ENCODE results near the gene SLIT1.

Gene SLIT1

GRCh38 chr10:96996275-96996965 lies 189.3 kb downstream of the SLIT1 start:
- no peak for DNase-seq

GRCh38 chr10:96995851-96996250 lies 189.9 kb downstream of the SLIT1 start:
- no peak for DNase-seq

GRCh38 chr10:96992721-96993120 lies 193.0 kb downstream of the SLIT1 start:
- DNase-seq: no peak

- DNase-seq: no peak
These were observed 194.4 kb downstream of the SLIT1 start for GRCh38 chr10:96991313-96991841.

GRCh38 chr10:96988426-96988825 lies 197.3 kb downstream of the SLIT1 start:
- no peak for DNase-seq

GRCh38 chr10:96987842-96988175 lies 197.9 kb downstream of the SLIT1 start:
- no peak for DNase-seq

GRCh38 chr10:96987141-96987841 lies 198.5 kb downstream of the SLIT1 start:
- no peak for DNase-seq

- DNase-seq: no peak
These were observed 199.4 kb downstream of the SLIT1 start for GRCh38 chr10:96986200-96986856.

- peak in 1 of 2 donors; percentile 17 for DNase-seq
These were observed 201.1 kb downstream of the SLIT1 start for GRCh38 chr10:96984541-96985131.

GRCh38 chr10:96982149-96982930 lies 203.4 kb downstream of the SLIT1 start:
- no peak for DNase-seq

- no peak for DNase-seq
These were observed 207.1 kb downstream of the SLIT1 start for GRCh38 chr10:96978621-96979154.

- no peak for DNase-seq
These were observed 210.6 kb downstream of the SLIT1 start for GRCh38 chr10:96975136-96975535.

GRCh38 chr10:96973809-96974747 lies 211.7 kb downstream of the SLIT1 start:
- DNase-seq: peak in 1 of 2 donors; percentile 3

- DNase-seq: no peak
These were observed 213.5 kb downstream of the SLIT1 start for GRCh38 chr10:96972264-96972663.

GRCh38 chr10:96971324-96971723 lies 214.4 kb downstream of the SLIT1 start:
- no peak for DNase-seq

- DNase-seq: no peak
These were observed 216.9 kb downstream of the SLIT1 start for GRCh38 chr10:96968682-96969423.

GRCh38 chr10:96967847-96968246 lies 217.9 kb downstream of the SLIT1 start:
- DNase-seq: no peak

- no peak for DNase-seq
These were observed 221.6 kb downstream of the SLIT1 start for GRCh38 chr10:96964131-96964530.

GRCh38 chr10:96960872-96961271 lies 224.9 kb downstream of the SLIT1 start:
- DNase-seq: no peak

- no peak for DNase-seq
These were observed 226.0 kb downstream of the SLIT1 start for GRCh38 chr10:96959733-96960132.
